HepG2 (cell line): ENCODE data around the gene IDUA.

ENCODE experiments used
- EZH2 ChIP-seq: conservative IDR thresholded peaks from 2 replicates; pipeline ENCODE4 v1.6.1; 2012; ENCODE audit warnings: mild to moderate bottlenecking, low read depth, low read length, moderate library complexity
- ZNF3 ChIP-seq: IDR thresholded peaks from 2 replicates; pipeline ENCODE4 v1.7.0; 2017; ENCODE audit warnings: inconsistent platforms

GRCh38 chr4:951594-952468 is 35.0 kb upstream of the IDUA start:
- TF ChIP-seq EZH2 = no peak
- no peak for TF ChIP-seq ZNF3
